ENCODE data around the gene ANKRD60.

GRCh38 chr20:58254890-58255289, 26.4 kb upstream of the ANKRD60 start:
- no peak for TF ChIP-seq CTCF (conservative IDR thresholded peaks at IDR 0.05 in 1 of 2, IDR thresholded peaks at IDR 0.05 in 1 of 2; ENCODE audit: low read depth in 1 of 2, low read length in 2 of 2)
- no peak for TF ChIP-seq EZH2 (IDR thresholded peaks at IDR 0.05; ENCODE audit: low read length, missing control alignments)

Data from fibroblast of lung (primary cell).